Body of pancreas (tissue), 4 donors: ENCODE data around the gene ARHGEF4. TPM values are rescaled to one million over a fixed set of nuclear protein-coding genes. Genes with fewer than 3 reads are reported as not detected.

ENCODE experiments used
- ATAC-seq: fragments of 150-250 bp; one replicate; pipeline ENCODE4 v1.9.1; 2016
- DNase-seq, 4 donors: peaks; one replicate each; pipeline ENCODE4 v3.0.0-alpha.2; 2019
- H3K27ac ChIP-seq, 4 donors: fragments of 200-600 bp; sonication (generic); 1 replicate in 3 of 4; 2 replicates in 1 of 4; pipeline versions ENCODE4 v1.5.1 to v1.6.1; 2016 to 2019; ENCODE audit warnings: mild to moderate bottlenecking in 1 of 4, mixed read lengths in 1 of 4, moderate library complexity in 1 of 4
- H3K27me3 ChIP-seq, 2 donors: fragments of 200-600 bp; sonication (generic); one replicate each; pipeline ENCODE4 v1.6.0; 2016; ENCODE audit warnings: mild to moderate bottlenecking in 1 of 2
- H3K36me3 ChIP-seq, 2 donors: fragments of 200-600 bp; sonication (generic); replicated peaks in 1 of 2; 2 replicates each; pipeline ENCODE4 v1.5.1; 2016; ENCODE audit warnings: low read depth in 2 of 2; ENCODE audit not compliant: insufficient read depth in 1 of 2
- H3K4me1 ChIP-seq: fragments of 200-600 bp; sonication (generic); one replicate; pipeline ENCODE4 v1.6.0; 2016
- H3K4me3 ChIP-seq, 2 donors: fragments of 200-600 bp; sonication (generic); 1 replicate in 1 of 2; 2 replicates in 1 of 2; pipeline ENCODE4 v1.5.1; 2016 to 2019
- H3K9me3 ChIP-seq, 3 donors: fragments of 200-600 bp; sonication (generic); 1 replicate in 2 of 3; 2 replicates in 1 of 3; pipeline ENCODE4 v1.5.1; 2016
- CTCF ChIP-seq, 7 experiments: fragments of 450-650 bp in 4 of 7; fragments of 200-600 bp in 3 of 7; sonication (generic) in 3 of 7; IDR thresholded peaks; one replicate each; pipeline ENCODE4 v1.5.1; 2016 to 2019; ENCODE audit warnings: antibody characterized with exemption in 7 of 7
- POLR2A ChIP-seq, 3 donors: fragments of 450-650 bp; IDR thresholded peaks; one replicate each; pipeline ENCODE4 v1.6.1; 2016; ENCODE audit warnings: antibody characterized with exemption in 3 of 3, mild to moderate bottlenecking in 2 of 3
- WGBS, 2 donors: methylation state at CpG; one replicate each; pipeline ENCODE4 v1.1.5; 2017; 5-methylcytosine and 5-hydroxymethylcytosine counted together
- intact Hi-C: fragments of 100-400 bp; cut with DNase I; formaldehyde crosslinking; loops from one replicate; pipeline ENCODE4 v1.15.1; 2023
- total RNA-seq, 2 donors: library from RNA; depleted of rRNA; stranded (reverse); fragments of >200 nt; gene quantifications; one replicate each; pipeline ENCODE4 v1.1.0, GENCODE V29; 2016

ARHGEF4 gene
- total RNA-seq, 2 donors from 2014 or later, result 28.8 to 39.9 TPM

GRCh38 chr2:130884503-130884902 is 47.8 kb downstream of the ARHGEF4 start:
- DNase-seq (no peak), ATAC-seq (no peak)
- Histone ChIP-seq H3K27ac (no peak overlapping the region), H3K4me1 (peaks cover 11% of the 10 kb centered on the region), H3K27me3 (no peaks in the 10 kb centered on the region), H3K4me3 (no peak overlapping the region), H3K36me3 (no peaks in the 10 kb centered on the region), H3K9me3 (no peaks in the 10 kb centered on the region)
- WGBS, 2 donors, result 51 to 62% methylated on average over 7 of the region's 7 CpGs
- TF ChIP-seq CTCF (IDR thresholded peaks at IDR 0.05) (peak in 2 of 7 experiments; percentile 2 to 30), POLR2A (IDR thresholded peaks at IDR 0.05) (no peak)
- intact Hi-C loops, result no loop called here

- intact Hi-C loops, result no loop called here
- TF ChIP-seq CTCF (IDR thresholded peaks at IDR 0.05) (no peak), POLR2A (IDR thresholded peaks at IDR 0.05) (no peak)
- H3K36me3 ChIP-seq, result no peaks in the 10 kb centered on the region
- no peak overlapping the region for H3K27ac ChIP-seq
- H3K4me3 ChIP-seq, result no peak overlapping the region
- no peaks in the 10 kb centered on the region for H3K9me3 ChIP-seq
- peaks cover 11% of the 10 kb centered on the region for H3K4me1 ChIP-seq
- DNase-seq, result no peak
- no peaks in the 10 kb centered on the region for H3K27me3 ChIP-seq
- 74 to 89% methylated on average over 6 of the region's 6 CpGs for WGBS, 2 donors
- ATAC-seq, result no peak
Measured at GRCh38 chr2:130887643-130888042, 50.9 kb downstream of the ARHGEF4 start.

- Histone ChIP-seq H3K4me3 (no peak overlapping the region), H3K27me3 (no peaks in the 10 kb centered on the region), H3K36me3 (no peaks in the 10 kb centered on the region), H3K27ac (no peak overlapping the region), H3K4me1 (no peaks in the 10 kb centered on the region), H3K9me3 (no peaks in the 10 kb centered on the region)
- 80 to 87% methylated on average over 5 of the region's 5 CpGs for WGBS, 2 donors
- TF ChIP-seq CTCF (IDR thresholded peaks at IDR 0.05) (no peak), POLR2A (IDR thresholded peaks at IDR 0.05) (no peak)
- no peak for ATAC-seq
- intact Hi-C loops, result no loop called here
- DNase-seq, result no peak
Measured at GRCh38 chr2:130890941-130891669, 54.4 kb downstream of the ARHGEF4 start.

GRCh38 chr2:130891966-130892365 is 55.3 kb downstream of the ARHGEF4 start:
- no peaks in the 10 kb centered on the region for H3K36me3 ChIP-seq
- DNase-seq (no peak), ATAC-seq (no peak)
- no peak for TF ChIP-seq POLR2A (IDR thresholded peaks at IDR 0.05)
- no peak for TF ChIP-seq CTCF (IDR thresholded peaks at IDR 0.05)
- H3K4me1 ChIP-seq, result no peaks in the 10 kb centered on the region
- no peaks in the 10 kb centered on the region for H3K9me3 ChIP-seq
- no peaks in the 10 kb centered on the region for H3K27me3 ChIP-seq
- intact Hi-C loops, result no loop called here
- H3K4me3 ChIP-seq, result no peak overlapping the region
- no peak overlapping the region for H3K27ac ChIP-seq
- WGBS, 2 donors, result 72 to 73% methylated on average over 3 to 4 of the region's 4 CpGs
